GM19023 (cell line): Measurements from ENCODE around the gene CRYL1.

Experiments
- ATAC-seq: cut with Tn5 transposase; IDR thresholded peaks from one replicate; pipeline ENCODE4 v1.9.1; 2021; ENCODE audit warnings: mild to moderate bottlenecking, moderate library complexity; ENCODE audit not compliant: unreplicated experiment

CRYL1 gene, protein sequence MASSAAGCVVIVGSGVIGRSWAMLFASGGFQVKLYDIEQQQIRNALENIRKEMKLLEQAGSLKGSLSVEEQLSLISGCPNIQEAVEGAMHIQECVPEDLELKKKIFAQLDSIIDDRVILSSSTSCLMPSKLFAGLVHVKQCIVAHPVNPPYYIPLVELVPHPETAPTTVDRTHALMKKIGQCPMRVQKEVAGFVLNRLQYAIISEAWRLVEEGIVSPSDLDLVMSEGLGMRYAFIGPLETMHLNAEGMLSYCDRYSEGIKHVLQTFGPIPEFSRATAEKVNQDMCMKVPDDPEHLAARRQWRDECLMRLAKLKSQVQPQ

DNA sequence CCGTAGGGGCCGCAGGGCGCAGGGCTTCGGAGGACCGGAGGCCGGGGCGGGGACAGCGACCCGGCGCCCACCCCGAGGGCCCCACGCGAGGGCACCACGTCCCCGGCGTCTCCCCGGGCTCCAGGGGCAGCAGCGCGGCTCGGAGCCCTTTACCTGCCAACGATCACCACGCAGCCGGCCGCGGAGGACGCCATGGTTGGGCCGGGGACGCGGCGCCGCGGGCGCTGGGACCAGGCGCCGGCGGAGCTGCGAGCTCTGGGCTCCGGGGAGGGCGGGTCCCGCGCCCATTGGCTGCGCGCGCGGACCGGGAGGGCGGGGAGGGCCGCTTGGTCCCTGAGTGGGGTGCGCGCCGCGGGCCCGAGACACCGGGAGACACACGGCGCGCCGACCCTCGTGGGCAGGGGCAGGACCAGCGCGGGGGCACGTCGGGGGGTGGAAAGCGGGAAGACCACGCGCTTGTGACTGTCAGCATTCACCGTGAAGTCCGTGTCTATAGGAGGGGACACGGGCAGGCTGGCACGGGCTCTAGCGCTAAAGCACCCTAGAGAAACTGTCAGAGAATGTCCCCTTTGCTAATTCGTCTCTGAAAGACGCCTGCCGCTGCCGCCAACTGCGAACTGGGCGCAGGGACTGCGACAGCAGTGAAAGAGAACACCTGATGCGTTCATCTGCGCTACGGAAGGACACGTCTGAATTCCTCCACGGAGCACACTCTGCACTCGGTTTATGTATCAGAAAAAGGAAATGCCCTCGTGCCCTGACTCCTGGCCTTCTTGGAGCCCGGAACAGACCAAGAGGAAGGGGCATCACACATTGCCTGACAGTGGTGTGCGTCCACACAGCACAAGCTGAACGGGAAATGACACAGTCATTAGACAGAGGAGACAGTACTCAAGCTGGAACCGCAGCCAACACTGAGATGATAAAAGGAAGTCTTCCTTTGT, at the start of gene CRYL1:
TSS of gene CRYL1 (minus strand) at position 257 of the 944 bp plus-strand sequence. CDS start at position 194, 63 bp downstream.
- peak; percentile 89 for ATAC-seq

DNA sequence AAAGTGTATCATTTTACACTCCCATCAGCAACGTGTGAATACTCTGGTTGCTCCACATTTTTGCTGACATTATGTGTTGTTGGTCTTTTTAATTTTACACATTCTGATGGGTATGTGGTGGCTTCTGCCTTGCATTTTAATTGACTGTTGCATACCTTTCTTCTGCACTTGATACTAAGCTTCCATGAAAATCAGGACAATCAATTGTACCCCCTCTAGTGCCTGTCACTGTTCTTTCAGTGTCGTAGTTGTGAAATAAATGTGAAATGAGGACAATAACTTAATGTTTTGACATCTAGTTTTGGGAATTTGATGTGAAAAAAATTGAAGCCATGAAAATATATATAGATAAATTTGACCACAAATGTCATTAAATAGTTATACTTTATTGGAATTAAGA, 48.0 kb upstream of the CRYL1 start:
- no peak for ATAC-seq

GRCh38 chr13:20573186-20573585, 47.5 kb upstream of the CRYL1 start:
- ATAC-seq, result no peak

DNA sequence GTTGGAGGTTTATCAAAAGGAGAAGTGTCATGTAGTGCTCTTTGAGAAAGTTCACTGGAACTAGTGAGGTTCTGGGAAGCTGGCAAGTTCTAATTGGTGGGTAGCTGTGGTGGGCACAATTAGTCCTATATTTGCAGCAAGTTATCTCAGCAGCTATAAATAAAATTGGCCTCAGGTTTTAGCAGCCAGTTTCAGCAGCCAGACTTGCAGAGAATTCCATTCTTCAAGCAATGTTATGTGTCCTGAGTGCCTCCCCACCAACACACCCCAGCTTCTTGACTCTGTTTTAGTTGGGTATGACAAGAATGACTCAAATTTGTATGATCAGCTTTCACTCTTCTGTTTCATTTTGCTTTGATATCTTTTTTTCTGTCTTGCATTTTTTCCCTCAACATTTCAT, 46.0 kb upstream of the CRYL1 start:
- no peak for ATAC-seq

DNA sequence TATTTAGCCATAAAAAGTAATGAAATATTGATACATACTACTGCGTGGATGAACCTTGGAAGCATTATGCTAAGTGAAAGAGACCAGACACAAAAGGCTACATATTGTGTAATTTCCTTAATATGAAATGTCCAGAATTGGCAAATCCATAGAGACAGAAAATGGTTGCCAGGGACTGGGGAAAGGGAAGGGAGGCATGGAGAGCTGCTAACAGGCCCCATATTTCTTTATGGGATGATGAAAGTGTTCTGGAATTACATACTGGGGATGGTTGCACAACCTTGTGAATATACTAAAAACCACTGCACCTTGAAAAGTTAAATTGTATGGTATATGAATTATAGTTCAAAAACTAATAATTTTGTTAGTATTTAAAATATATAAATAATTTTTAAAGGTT, 44.9 kb upstream of the CRYL1 start:
- no peak for ATAC-seq

- ATAC-seq, result no peak
Observed at GRCh38 chr13:20567881-20568528, 42.3 kb upstream of the CRYL1 start.

GRCh38 chr13:20566898-20567874, 41.5 kb upstream of the CRYL1 start, which contains the start of gene IFT88:
TSS of gene IFT88 (plus strand) at chr13:20567157. CDS start at chr13:20574386, 7,229 bp downstream.
- peak; percentile 87 for ATAC-seq

DNA sequence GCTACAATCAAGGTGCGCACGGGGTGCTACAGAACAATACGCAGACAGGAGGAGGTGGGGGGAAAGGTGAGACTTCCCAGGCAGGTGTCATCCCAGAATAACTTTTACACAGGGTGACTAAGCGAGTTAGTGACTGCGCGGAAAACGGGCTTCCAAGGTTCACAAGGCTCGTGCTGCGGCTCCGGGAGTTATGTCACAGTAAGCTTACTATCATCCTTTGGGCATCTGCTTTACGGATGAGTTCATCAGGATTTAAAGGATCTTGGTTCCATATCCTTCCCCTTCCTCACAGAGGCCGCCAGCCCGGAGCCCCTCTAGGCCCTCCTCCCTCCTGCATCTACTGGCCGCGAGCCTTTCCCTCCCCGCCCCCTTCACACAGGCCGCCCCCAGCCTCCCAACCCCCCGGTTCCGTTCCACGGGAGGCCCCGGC, 40.8 kb upstream of the CRYL1 start:
- peak; percentile 47 for ATAC-seq

DNA sequence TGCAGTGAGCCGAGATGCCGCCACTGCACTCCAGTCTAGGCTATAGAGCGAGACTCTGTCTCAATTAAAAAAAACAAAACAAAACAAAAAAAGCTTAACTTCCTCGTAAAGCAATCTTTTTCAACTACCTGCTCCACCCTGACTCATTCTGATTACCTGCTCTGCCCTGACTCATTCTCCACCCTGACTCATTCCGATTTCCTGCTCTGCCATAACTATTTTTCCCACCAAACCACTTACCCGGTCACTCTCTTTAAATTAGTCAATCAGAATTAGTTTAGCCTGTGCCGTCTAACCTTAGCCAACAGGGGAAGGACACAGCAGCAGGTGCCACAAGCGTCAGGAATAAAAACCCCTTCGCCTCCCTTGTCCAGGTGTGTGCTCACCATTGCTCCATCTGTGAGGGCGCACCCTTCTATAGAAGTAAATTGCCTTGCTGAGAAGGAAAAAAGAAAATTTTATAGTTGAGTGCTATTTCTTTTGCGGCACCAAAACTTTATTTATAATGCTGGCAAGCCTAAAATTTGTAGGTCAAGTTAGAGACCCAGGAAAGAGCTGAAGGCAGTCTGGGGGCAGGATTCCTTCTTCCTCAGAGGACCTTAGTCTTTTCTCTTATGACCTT, 39.6 kb upstream of the CRYL1 start:
- no peak for ATAC-seq

DNA sequence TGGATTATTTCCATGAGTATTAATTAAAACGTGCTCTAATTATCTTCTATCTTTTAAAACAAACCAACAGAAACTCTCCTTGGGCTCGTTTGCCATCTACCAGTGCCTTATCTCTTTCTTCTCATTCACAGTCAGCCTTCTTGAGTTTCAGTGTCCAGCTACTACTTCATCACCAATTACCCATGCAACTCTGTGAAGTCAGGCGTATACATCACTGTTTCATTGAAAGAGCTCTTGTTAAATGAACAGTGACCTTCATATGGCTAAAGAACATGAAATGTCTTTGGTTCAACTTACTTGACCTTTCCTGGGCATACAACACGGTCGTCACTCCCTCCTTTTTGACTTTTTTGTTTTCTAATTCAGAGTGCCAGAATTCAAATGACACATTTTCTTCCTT, 36.1 kb upstream of the CRYL1 start:
- no peak for ATAC-seq

DNA sequence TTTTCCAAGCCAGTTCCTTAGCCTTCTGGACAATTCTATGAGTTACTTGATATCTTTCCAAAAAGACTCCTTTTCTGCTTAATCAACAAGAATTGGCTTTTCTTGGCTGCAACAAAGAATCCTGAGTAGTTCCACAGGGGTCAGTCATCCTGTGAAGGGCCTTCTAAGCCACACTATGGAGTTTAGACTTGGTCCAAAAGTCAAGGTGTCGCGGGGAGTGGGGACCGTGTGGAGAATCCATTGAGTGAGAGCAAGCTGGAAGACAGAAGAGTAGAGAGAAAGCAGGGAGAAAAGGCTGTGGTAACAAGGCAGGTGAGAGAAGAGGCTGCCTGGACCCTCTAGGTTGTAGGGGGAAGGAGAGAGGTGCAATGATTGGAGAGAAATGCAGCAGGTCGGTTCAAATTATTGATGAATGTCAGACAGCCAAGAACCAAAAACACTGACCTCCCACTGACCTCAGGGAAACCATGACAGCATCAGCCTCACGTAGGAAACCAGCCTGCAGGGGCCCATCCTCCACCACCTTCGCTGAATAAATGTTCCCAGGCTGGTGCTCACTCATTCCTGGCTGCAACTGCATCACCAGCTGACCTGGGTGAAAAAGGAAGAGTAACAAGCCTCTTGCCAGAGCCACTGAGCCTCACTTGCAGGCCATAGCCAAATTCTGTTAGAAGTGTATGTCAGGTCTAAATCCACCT, 34.2 kb upstream of the CRYL1 start:
- no peak for ATAC-seq

- no peak for ATAC-seq
Observed at GRCh38 chr13:20558982-20559381, 33.3 kb upstream of the CRYL1 start.

GRCh38 chr13:20553311-20553710, 27.7 kb upstream of the CRYL1 start:
- ATAC-seq, result no peak

GRCh38 chr13:20550799-20551198, 25.1 kb upstream of the CRYL1 start:
- no peak for ATAC-seq

DNA sequence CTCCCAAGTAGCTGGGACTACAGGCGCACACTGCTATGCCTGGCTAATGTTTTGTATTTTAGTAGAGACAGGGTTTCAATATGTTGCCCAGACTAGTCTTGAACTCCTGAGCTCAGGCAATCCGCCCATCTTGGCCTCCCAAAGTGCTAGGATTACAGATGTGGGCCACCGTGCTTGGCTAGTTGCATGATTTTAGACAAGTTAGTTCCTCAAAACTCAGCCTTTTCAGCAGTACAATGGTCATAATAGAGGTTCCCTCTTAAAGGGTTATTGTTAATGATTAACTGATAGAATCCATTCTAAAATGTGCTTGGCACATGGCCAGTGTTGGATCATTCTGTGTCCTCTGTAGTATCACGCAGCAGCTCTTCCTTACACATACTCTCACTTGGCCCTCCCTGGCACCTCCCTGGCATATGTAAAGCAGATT, 21.8 kb upstream of the CRYL1 start:
- ATAC-seq, result no peak

- no peak for ATAC-seq
Observed at GRCh38 chr13:20546556-20546955, 20.9 kb upstream of the CRYL1 start.

- ATAC-seq, result no peak
Observed at GRCh38 chr13:20544201-20544923, 18.7 kb upstream of the CRYL1 start.

- ATAC-seq, result no peak
Observed at GRCh38 chr13:20536992-20537391, 11.3 kb upstream of the CRYL1 start.
